HG03108 (cell line): Measurements from ENCODE around the gene TIAM1.

ENCODE experiments used
- ATAC-seq: cut with Tn5 transposase; IDR thresholded peaks from one replicate; pipeline ENCODE4 v1.9.1; 2021; ENCODE audit warnings: moderate library complexity; ENCODE audit not compliant: unreplicated experiment

TIAM1 gene

DNA sequence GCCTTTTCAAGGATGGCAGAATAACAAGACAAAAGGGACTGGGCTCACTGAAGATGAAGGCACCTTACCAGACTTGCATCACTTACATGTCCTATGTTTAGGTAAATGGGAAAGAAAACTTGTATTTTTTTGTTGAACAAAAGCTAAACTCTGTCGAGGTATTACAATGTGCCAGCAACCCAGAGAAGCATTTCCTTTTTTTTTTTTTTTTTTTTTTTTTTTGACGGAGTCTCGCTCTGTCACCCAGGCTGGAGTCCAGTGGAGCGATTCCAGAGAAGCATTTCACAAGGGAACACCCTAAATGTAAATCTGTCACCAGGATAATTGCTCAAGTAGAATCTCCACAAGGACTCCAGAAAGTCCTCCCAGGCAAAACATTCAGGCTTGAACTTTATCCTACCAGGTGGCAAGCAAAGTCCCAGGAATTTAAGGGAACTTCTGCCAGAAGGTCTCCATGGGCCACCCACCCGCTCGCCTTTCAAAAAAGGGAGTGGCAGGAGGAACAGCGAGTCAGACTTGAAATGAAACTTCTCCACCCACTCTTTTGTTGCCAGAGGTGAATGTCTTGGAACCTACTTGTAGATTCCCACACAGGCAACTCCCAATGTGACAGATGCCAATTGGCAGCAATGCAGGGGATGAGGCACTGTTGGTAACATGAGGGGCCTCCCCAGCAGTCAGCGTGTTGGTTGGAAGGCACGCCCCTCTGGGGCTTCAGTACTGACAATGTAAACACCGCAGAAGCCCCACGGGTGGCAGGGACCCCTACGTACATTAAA lies 125.0 kb downstream of the TIAM1 start:
- ATAC-seq = no peak

DNA sequence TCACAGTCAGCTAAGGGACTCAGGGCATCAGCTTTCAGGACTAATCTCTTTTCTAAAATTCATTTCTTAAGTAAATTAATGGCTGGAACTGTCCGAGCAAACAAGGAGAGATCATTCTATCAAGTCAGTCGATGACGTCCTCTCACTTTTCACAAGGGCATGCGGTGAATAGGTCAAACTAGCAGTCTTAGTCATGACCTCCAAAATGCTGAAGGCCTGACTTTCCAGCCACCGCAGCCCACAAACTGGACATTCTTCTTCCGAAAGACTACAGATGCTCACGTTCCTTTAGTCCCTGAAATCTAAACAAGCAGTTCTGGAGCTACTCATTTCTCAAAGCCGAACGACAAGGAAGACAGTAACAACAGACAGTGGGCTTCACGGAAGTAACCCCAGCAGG lies 127.9 kb downstream of the TIAM1 start:
- no peak for ATAC-seq

DNA sequence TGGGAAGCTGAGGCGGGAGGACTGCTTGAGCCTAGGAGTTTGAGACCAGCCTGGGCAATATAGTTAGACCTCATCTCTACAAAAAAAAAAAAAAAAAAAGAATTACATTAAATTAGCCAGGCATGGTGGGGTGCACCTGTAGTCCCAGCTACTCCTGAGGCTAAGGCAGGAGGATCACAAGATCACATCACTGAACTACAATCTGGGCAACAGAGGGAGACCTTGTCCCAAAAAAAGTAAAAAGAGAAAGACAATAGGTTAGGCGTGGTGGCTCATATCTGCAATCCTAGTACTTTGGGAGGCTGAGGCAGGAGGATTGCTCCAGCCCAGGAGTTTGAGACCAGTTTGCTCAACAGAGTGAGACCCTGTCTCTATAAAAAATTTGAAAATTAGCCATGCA lies 130.3 kb downstream of the TIAM1 start:
- ATAC-seq = no peak

DNA sequence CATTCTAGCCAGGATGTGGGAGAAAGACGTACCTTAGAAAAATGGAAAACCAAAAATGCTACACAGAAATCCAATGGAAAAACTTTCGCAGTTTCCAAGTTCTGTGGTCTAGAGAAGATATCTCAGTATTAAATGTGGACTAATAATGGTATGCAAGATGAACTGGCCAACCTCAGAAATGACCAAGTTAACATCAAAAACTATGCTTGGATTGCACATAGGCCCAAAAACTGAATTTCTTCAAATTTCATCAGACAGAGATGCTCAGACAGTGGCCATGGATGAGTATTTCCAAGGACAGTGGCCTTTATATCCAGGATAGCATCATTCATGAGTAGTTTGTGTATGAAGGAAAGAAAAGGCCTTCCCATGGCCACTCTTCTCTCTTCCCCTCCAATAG lies 132.2 kb downstream of the TIAM1 start:
- no peak for ATAC-seq

DNA sequence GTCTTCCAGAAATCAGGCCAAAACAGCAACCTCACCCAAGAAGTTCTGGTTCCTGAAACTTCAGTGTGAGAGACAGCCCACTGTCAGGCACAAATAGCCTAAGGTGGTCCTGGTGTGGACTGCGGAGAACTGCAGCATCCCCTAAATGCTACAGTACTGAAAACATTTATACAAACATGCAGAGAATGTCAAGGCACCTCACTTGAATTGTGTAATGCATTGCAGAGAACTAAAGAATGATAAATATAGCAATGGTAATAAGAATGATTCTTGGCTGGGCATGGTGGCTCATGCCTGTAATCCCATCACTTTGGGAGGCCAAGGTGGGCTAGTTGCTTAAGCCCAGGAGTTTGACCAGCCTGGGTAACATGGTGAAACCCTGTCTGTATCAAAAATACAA lies 138.6 kb downstream of the TIAM1 start:
- ATAC-seq = no peak

DNA sequence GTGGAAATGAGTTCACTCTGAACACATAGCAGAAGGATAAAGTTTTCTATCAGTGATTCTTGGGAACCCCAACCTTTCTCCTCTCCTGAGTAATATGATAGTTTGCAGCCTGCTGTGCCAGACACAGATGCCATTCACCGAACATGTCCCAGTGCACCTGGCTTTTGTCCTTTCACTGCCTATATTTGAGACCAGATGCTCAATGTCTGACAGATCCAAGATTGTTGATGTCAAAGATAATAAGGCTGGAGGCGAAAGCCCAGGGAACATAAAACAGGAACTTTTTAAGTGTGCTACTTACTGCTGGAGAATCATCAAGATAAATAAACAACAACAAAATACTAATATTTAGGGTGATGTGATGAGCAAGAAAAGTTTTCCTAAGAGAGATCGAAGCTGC lies 139.3 kb downstream of the TIAM1 start:
- no peak for ATAC-seq

DNA sequence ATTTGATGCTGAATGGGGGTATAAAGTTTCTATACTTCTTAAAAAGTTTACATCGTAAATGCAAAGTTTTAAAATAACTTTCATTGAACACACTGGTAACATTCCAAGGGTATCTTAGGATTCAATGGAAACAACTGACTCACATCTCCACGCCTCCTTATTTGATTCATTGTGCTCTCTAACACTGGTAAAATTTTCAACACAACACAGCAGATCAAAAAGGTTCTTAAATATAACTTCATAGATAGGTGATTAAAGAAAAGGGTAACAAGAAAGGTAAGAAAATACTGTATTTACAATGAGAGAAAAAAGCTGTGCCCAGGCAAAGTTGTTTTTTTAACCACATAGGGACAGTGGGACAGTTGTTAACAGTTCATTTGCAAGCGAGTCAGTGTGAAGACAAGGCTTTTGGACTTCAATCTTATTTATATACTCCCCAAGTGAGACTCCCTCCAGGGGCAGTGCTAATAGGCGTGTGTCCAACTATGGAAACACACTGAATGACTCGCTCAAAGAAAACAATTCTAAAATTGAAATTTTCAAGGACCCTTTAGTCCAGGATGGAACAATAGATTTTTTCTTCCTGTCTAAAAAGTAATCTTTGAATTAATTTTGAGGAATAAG lies 140.5 kb downstream of the TIAM1 start:
- no peak for ATAC-seq

DNA sequence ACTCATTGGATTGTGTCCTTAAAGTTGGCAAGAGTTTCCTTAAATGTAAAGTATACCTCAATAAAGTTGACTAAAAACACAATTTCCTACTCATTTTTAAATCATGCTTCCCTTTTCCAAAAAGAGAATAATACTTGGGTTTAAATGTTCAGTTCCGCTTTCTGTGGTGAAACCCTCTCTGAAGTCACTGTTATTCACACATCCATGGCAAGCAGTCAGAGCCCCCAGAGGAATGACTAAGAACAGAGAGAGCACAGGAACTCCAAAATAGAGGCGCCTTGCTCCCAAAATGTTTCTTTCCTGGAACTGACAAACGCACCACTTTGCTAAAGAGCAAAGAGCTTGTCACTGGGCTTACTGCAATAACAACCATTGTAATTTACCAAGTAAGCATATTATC lies 142.5 kb downstream of the TIAM1 start:
- peak; percentile 49 for ATAC-seq

DNA sequence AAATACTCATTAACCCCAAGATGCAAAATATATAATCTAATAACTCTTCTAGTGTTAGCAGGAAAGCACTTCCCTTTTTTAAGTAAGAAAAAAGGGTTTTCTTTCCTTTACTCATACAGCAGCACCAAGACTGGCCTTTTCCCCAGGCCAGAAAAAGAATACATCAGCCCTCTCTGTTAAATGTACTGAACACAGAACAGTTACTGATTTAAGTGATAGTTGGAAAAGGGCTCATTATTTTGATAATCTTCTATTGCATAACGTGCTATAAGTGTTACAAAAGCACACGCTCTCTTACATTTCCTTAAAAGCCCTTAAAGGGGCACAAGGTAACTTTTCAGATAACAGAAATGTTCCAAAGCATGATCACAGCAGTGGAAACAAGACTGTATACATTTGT lies 142.9 kb downstream of the TIAM1 start:
- no peak for ATAC-seq

DNA sequence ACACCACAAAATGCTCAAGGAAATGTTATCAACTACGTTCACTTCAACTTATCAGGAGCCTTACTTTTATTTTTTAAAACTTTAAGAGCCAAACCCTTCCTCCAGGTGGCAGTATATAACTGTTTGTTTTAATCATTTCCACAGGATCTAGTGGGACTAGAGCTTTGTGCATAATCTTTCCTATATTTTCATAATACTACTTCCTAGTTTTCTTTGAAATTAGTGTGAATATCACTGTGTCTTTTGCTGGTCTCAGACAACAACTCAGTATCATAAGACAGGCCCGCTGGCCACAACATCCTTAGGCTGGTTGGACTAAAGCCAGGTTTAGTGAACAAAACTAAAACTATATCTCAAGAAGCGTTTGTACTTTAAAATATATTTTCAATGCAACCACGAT lies 145.5 kb downstream of the TIAM1 start:
- ATAC-seq = no peak

DNA sequence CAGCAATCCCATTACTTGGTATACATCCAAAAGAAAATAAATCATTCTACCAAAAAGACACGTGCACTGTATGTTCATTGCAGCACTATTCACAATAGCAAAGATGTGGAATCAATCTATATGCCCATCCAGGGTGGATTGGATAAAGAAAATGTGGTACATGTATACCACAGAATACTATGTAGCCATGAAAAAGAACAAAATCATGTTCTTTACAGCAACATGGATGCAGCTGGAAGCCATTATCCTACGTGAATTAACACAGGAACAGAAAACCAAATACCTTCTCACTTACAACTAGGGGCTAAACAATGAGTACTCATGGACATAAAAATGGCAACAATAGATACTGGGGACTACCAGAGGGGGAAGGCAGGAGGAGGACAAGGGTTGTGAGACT lies 147.3 kb downstream of the TIAM1 start:
- no peak for ATAC-seq

DNA sequence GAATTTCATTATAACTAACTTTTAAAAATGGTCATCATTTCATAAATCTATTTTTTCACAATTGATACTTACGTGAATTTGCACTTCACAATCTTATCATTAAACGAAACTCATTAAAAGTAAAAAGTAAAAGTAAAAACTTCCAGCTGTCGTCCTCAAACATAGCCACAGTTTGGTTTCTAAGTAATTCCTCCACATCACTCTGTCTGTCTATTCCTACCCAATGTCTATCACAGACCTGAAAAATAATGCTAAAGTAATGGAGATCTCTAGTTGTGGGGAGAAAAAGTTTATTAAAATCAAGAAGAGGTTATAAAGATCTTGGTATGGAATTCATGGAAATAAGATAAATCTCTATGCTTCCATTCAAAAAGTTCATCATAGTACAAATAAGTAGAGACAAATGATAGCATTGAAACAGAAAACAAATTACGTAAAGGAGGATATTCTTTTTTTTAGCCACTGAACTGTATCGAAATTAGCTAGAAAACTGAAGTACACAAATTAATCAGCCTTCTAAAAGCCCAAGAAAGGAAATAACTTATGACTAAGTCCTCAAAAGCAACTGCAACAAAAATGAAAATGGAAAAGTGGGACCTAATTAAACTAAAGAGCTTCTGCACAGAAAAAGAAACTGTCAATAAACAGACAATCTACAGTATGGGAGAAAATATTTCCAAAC lies 148.6 kb downstream of the TIAM1 start:
- no peak for ATAC-seq

DNA sequence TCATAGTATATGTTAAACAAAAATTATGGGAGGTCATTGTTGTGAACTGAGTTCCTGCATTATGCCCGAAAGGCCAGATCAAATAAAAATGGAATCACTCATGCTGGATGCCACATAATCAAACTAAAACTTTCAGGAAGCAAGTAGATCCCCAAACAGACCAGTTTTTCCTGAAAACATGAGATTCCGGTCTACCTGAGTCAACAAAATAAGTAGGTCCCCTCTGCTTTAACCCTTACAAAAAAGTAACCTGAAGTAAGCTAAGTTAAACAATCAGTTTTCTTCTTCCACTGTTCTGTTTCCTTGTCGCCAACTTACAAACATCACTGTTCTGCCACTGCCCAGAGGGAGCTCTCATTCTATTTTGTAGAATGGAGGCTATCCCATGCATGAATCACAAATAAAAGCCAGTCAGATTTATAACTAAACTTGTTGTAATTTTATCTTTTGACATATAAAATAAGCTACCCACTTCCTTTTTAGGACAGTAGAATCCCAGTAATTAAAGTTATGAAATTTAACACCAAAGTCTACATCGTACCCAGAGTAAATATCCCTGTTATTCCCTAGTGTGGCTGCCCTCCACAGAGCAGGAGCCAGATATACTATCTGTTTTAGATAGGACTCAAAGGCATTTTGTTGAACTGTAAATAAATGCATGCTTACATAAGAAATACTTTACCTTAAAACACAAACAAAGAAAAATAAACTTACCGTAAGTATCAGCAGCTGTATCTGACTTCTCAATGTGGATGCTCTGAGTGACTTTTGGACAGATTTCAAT lies 149.4 kb downstream of the TIAM1 start:
- ATAC-seq = no peak

DNA sequence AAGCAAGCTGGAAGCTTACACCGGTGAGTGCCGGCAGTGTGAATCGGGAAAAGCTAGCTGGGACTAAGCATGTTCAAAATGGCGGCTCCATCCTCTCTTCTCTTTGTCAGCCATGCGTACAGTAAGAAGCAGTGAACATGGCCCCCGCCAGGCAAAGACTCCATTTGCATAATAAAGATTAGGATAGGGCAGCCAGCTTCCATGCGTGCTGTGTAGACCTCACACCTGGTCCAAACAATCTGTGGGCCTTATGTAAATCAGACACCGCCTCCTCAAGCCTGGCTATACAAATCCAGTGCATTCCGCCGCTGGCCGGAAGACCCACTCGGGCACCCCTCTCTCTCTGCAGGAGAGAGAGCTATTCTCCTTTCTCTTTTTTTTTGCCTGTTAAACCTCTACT lies 150.3 kb downstream of the TIAM1 start:
- ATAC-seq = no peak

DNA sequence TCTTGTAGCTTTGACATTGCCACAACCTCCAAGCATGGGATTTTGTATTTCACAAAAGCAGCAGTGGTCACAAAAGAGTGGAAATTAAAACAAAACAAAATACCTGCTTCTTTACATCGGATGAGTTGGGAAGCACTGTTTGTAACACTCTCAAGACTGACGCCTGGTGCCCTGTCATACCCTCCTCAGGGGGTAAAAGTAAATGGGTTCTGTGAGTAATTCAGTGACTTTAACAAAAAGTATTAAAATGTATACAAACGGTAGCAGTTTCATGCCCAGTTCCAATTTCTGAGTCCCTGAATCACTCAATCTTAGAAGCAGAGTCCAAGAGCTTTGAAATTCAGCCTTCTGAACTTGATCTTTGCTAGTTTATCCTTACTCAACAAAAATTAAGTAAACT lies 152.5 kb downstream of the TIAM1 start:
- no peak for ATAC-seq

DNA sequence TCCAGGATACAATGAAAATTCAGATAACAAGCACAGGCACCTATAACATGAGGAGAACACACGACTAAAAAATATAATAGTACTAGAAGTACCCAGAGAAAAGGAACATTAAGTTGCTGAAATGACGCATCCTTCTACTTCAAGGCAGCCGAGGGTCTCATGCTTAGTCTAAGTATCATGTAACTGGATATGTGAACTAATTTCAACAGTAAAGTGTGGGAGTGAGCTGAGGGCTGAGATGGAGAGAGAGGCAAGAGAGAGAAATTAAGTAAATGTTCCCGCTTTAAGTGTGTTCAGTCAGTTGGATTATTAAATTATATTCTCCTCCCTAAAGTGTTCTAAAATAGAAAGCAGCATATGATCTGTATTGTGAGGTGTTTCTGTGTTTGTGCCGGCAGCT lies 153.5 kb downstream of the TIAM1 start:
- no peak for ATAC-seq

DNA sequence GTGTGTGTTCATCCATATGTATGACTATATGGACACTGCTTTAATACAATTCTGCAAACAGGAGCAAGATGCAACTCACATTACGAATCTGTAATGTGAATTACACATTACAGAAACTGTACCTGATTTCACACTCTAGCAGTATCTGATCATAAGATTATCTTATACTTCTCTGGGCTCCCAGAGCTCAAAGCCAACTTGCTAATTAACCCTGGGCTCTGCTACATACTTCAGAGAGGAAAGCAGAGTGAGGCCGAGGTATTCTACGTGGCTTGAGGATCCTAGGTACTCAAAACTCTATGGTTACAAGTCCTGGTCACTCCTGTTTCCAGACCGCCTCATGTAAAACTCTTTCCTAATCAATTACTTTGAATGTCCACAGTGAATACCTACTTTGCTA lies 156.6 kb downstream of the TIAM1 start:
- ATAC-seq = no peak

DNA sequence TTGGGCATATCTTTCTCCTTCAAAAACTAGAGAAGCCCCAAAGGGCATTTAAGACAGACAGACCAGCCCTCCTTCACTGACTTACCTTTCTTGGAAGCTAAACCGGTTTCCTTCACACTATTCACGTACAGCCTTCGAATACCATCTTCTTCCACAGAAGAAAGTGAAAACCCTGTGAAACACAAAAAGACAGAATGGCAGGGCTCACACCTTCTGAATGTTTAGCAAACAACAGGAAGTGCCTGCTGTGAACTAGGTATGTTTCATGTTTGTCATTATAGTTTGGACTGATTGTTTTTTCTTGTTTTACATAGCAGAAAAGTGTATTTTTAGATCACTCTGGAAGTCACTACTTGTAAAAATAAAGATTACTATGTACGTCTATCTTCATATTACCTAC lies 157.1 kb downstream of the TIAM1 start:
- no peak for ATAC-seq

DNA sequence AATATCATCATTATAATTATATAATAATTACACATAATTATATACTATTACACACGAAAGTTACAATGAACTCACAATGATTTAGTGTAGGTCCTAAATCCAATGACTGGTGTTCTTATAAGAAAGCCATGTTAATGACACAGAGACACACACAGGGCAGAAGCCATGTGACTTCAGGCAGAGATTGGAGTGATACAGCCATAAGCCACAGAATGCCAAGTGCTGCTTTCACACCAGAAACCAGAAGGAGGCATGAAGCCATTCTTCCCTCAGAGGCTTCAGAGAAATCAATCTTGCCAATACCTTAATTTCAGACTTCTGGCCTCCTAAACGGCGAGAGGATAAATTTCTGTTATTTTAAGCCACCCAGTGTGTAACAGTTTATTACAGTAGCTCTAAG lies 158.4 kb downstream of the TIAM1 start:
- no peak for ATAC-seq

DNA sequence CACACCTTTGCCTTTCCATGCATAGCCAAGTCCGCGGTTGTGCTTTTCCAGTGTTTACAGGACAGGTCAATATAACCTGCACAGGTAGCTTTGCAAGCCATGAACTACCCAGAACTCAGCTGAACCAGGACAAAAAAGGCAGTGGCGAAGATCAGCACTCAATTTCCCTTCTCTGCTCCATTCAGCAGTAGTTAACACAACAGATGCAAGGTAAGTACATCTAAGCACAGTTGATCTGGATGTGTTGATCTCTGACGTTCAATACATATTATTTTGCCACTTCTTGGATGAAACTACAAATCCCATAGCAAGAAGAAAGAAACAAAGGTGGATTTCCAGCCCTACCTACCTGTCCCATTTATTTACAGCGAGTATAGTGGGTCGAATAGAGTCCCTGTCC lies 159.2 kb downstream of the TIAM1 start:
- ATAC-seq = no peak

DNA sequence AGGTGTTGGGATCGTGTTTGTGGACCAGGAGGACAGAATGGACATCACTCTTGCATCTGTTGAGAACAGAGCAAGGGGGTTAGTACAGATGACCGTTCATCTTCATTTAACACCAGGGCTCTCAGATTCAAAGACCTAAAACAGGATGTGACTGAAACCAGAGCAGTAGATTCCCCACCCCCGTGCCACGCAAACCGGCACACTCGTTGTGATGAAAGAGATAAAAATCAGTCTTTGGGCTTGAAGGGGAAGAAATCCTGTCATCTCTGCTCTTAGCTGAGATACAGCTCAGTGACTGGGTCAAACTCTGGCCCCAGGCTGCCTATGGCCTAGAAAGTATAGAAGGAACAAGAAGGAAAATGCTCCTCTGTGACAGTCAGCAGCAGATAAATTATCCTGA lies 159.6 kb downstream of the TIAM1 start:
- ATAC-seq = no peak
